Stimulated activated CD4-positive, alpha-beta T cell treated with anti-CD3 and anti-CD28 coated beads, TNF-alpha, amount 100 ng/mL, for 1 hour (primary cell): ENCODE data around the gene EID1.
"Not testable (repeated sequence)": the region's sequence is repeated elsewhere in the genome, so short reads cannot be mapped to it uniquely, and the experiment has no call there.

ENCODE experiments used
- DNase-seq, 3 donors: peaks; one replicate each; pipeline ENCODE4 v3.0.0-alpha.2; 2020; ENCODE audit warnings: low read depth in 3 of 3, low spot score in 1 of 3

Gene EID1

DNA sequence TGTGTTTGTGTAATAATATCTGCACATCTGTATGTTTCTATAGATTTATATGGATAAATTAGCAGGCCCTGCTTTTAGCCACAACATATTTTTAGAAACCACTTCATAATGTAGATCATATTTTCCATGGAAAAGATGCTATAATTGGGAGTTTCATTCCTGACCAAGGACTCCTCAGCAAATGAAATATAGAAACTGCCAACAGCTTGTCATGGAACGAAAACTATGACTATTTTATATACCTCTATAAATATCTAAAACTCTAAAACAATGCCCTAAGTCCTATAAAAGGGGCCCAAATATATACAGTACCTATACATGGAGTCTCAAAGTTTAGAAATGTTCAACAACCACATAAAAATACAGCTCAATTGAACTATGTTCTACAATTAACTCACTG is 27.9 kb downstream of the EID1 start:
- no peak for DNase-seq

DNA sequence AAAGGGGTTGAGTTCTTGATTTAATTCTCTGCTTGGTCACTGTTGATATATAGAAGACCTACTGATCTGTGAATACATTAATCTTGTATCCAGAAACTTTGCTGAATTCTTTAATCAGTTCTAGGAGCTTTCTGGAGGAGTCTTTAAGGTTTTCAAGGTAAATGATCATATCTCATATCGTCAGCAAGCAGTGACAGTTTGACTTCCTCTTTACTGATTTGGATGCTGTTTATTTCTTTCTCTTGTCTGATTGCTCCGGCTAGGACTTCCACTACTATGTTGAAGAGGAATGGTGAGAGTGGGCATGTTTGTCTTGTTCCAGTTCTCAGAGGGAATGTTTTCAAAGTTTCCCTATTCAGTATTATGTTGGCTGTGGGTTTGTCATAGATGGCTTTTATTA is 31.4 kb downstream of the EID1 start:
- not testable (repeated sequence) for DNase-seq

DNA sequence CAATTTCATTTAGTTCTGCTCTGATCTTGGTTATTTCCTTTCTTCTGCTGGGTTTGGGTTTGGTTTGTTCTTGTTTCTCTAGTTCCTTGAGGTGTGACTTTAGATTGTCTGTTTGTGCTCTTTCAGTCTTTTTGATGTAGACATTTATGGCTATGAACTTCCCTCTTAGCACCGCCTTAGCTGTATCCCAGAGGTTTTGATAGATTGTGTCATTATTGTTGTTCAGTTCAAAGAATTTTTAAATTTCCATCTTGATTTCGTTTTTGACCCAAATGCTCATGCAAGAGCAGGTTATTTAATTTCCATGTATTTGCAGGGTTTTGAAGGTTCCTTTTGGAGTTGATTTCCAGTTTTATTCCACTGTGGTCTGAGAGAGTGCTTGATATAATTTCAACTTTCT is 32.6 kb downstream of the EID1 start:
- not testable (repeated sequence) for DNase-seq

DNA sequence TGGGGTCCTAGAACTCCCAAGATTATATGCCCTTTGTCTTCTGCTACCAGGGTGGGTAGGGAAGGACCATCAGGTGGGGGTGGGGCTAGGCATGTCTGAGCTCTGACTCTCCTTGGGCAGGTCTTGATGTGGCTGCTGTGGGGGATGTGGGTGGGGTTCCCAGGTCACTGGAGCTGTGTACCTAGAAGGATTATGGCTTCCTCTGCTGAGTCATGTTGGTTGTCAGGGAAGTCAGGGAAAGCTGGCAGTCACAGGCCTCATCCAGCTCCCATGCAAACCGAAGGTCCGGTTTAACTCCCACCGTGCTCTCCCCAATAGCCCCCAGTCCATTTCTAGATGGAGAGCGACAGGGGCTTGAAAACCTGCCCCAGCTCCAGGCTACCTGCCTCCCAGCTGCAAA is 35.2 kb downstream of the EID1 start:
- DNase-seq, result no peak

DNA sequence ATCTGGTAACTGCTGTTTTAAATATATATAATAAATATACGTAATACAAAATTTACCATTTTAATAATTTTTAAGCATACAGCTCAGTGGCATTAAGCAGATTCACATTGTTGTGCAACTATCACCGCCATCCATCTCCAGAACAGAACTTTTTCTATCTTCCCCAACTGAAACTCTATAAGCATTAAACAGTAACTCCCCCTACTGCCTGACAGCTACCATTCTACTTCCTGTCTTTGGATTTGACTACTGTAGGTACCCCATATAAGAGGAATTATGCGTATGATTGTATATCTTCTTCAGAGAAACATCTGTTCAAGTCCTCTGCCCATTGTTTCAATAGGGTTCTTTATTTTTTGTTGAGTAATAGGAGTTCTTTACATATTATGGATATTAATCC is 36.8 kb downstream of the EID1 start:
- DNase-seq, result no peak

DNA sequence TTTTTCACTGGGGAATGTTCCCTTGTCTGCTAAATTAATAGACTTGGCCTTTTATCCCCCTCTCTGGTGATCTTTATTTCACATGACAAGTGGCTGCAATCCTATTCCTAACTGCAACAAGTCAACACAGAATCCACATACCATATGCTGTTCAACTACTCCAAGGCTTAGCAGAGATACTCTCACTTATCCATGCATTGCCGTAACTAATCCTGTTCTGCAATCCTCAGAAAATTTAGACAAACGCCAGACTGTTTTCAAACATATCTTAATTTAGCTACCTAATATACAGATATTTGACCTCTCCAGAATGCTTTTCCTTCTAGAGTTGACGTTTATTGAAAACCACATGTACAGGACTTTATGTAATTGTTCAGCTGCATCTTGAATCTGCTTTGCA is 37.9 kb downstream of the EID1 start:
- no peak for DNase-seq

DNA sequence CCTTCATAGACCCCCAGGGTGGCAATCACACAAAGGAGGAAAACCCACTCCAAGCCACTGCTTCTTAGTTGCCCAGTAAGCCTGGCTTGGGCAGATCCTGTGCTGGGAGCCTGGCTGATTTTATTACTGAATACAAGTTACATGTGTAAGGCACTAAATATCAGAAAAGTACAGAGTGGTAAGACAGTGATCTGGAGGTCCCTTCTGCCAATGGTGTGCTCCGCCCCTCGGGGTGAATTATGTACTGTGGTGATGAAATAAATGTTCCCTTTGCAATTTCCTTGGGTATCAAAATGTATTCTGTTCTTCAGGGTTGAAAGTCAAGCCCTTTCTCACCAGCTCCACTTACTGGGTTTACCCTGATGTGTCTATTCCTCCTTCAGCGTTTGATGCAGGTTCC is 38.8 kb downstream of the EID1 start:
- DNase-seq, result no peak

DNA sequence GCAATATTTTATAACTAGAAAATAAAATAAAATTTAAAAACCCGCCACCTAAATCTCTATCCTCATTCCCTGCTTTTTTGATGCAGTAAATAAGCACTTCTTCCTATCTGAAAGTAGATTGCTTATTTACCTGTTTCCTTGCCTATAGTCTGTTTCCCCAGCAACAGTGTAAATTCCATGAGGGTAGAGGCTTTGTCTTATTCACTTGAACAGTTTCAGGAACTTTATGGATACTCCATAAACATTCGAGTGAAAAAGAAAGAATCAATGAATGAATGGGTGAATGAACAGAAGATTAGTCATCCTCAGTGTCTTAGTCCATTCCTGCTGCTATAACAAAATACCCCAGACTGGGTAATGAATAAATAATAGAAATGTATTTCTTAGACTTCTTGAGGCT is 44.1 kb downstream of the EID1 start:
- DNase-seq, result no peak

DNA sequence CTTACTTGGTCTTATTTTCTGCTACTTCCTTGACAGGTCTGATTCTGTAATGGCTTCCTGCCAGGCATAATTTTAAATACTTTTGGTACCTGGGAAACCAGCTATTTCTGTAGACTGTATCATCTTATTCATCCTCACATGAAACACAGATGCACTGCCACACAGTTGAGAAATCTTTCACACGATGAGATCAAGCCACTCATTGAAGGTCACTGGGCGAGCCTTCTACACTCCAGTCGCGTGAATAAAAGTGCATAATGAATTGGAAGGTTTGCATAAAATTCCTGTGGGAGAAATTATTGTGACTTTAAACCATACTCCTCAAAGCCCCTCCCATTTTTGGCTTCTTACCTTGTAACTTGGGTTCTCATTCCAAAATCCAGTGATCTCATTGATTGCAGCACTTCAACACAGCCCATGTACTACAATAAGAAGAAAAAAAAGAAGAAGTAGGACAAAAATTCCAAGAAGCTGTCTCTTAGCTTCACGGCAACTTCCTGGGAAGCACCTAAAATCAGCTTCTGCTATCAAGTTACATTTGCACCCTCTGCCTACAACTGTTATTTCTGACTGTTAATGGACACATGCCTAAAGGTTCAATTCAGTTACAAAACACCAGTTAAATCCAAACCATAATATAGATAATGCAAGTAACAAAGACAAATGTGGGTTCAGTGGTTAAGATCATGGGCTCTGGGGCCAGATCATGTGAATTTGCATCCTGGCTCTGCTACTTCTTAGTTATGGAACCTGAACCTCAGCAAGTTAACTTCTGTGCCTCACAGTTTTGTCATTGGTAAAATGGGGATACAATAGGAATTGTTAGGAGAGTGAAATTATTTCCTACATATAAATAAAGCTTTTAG is 46.8 kb downstream of the EID1 start:
- no peak for DNase-seq

DNA sequence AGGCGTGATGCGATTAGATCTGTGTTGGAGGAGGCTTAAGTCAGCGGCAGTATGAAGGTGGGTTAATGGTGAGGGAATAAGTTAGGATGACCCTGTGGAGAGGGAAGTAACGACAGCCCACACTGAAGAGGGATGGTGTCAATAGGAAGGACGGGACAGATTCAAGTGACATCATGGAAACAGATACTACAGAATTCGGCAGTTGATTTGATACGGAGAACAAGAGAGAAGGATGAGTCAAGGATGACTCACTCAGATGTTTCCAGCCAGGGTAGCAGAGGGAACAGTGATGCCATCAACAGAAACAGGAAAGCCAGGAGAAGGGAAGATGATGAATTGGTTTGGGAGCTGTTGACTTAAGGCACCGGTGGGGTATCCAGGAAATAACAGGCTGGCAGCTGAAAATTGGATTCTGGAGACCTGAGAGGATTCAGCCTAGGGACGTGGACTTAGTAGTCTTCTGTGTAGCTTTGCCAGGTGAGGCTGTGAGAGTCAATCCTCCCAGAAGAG is 47.8 kb downstream of the EID1 start:
- DNase-seq, result no peak

DNA sequence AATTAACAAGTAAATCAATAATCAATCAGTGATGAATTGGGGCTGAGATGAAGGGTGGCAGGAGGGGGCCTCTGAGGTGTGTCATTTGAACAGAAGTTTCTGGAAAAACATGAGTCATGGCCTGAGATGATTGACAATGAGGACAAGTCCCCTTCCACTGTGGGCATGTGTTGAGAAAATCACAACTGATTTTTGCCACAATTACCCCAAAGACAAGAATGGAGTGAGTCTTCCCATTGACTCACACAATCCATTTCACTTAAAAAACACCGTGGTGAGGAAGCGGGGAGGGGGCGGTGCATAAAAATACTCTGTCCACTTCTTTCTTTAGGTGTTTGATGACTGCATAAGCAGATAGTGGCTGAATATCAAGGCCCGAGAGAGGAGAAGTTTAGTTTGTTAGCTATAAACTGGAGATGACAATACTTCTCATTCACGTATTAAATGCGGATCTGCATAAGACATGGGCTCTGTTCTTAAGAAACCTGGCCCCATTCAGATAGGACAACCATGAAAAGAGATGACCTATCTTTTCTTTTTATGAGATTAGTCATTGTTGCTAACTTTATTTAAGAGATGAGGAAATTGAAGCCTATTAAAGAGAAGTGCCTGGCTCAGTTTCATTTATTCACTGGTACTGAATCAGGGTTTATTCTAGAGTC is 51.1 kb downstream of the EID1 start:
- DNase-seq, result no peak

DNA sequence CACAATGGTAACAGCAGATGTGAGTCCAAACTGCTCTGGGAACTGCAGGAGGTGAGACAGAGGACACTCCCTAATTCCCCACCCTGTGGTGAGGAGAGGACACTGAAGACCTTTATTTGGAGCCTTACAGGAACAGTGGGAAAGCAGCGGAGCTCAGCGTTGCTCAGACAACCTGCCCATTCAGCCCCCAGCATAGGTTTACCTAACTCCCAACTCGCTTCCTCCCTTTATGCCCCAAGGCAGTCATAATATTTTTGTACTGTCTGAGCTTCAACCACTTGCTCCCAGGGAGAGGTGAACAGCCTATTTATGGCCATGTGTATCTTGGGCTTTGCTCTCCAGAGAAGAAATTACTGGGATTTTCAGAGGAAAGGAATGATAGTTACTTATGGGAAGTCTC is 51.7 kb downstream of the EID1 start:
- no peak for DNase-seq
